K562 (cell line): ENCODE results near the gene PLS1. TPM values are rescaled to one million over a fixed set of nuclear protein-coding genes. Genes with fewer than 3 reads are reported as not detected.

Experiments
- C11orf30 ChIP-seq: fragments of 450-650 bp; IDR thresholded peaks from 2 replicates; pipeline ENCODE4 v1.6.1; 2016; ENCODE audit warnings: low read depth, mild to moderate bottlenecking
- CBX1 ChIP-seq: sonication (generic); IDR thresholded peaks from 2 replicates; pipeline ENCODE4 v1.6.1; 2016; ENCODE audit warnings: antibody characterized with exemption, low read depth, mild to moderate bottlenecking
- CTBP1 ChIP-seq: fragments of 450-650 bp; IDR thresholded peaks from 2 replicates; pipeline ENCODE4 v1.6.1; 2016; ENCODE audit warnings: borderline replicate concordance
- FOSL1 ChIP-seq: fragments of 200-800 bp; sonication (Bioruptor generic); conservative IDR thresholded peaks from 2 replicates; pipeline ENCODE4 v1.6.1; 2016; ENCODE audit warnings: missing genetic modification characterization, missing compliant biosample characterization
- FUS ChIP-seq: fragments of 200-400 bp; formaldehyde crosslinking; optimal IDR thresholded peaks from 2 replicates; pipeline ENCODE3; 2017; ENCODE audit warnings: low read depth, low read length
- MECOM ChIP-seq: fragments of 250-450 bp; sonication (Bioruptor Pico); IDR thresholded peaks from 2 replicates; pipeline ENCODE4 v1.8.0; 2022; ENCODE audit warnings: inconsistent platforms
- MXD1 ChIP-seq: fragments of 250-450 bp; sonication (Bioruptor Pico); IDR thresholded peaks from 2 replicates; pipeline ENCODE4 v1.8.0; 2021; ENCODE audit warnings: borderline replicate concordance, mild to moderate bottlenecking, moderate library complexity; ENCODE audit not compliant: poor library complexity, severe bottlenecking
- MYBL2 ChIP-seq, 2 experiments: fragments of 450-650 bp in 1 of 2; sonication (generic) in 1 of 2; formaldehyde crosslinking in 1 of 2; IDR thresholded peaks; 2 replicates each; pipeline versions ENCODE4 v1.6.1 to v1.8.1; 2017 to 2022; ENCODE audit warnings: borderline replicate concordance in 1 of 2, inconsistent platforms in 1 of 2, low read depth in 1 of 2, mild to moderate bottlenecking in 1 of 2, missing genetic modification reagents in 1 of 2, moderate library complexity in 1 of 2
- NCOA1 ChIP-seq: fragments of 450-650 bp; IDR thresholded peaks from 2 replicates; pipeline ENCODE4 v1.6.1; 2016; ENCODE audit warnings: low read depth
- NCOA6 ChIP-seq: fragments of 450-650 bp; IDR thresholded peaks from 2 replicates; pipeline ENCODE4 v1.6.1; 2017; ENCODE audit warnings: mild to moderate bottlenecking
- RB1 ChIP-seq: fragments of 450-650 bp; IDR thresholded peaks from 2 replicates; pipeline ENCODE4 v1.6.1; 2017; ENCODE audit warnings: low read depth, mild to moderate bottlenecking
- SMARCB1 ChIP-seq: IDR thresholded peaks from 2 replicates; pipeline ENCODE4 v1.6.1; 2011; ENCODE audit warnings: improper control_type of control experiment, low read depth; ENCODE audit not compliant: insufficient read length
- SMC3 ChIP-seq: conservative IDR thresholded peaks from 2 replicates; pipeline ENCODE4 v1.6.1; 2011; ENCODE audit warnings: low read depth, low read length, improper control_type of control experiment; ENCODE audit not compliant: insufficient read depth
- SNRNP70 ChIP-seq: fragments of 200-400 bp; formaldehyde crosslinking; optimal IDR thresholded peaks from 2 replicates; pipeline ENCODE3; 2017; ENCODE audit warnings: low read depth, low read length
- SRSF1 ChIP-seq: fragments of 200-400 bp; formaldehyde crosslinking; IDR thresholded peaks from 2 replicates; pipeline ENCODE4 v1.6.1; 2017; ENCODE audit warnings: mild to moderate bottlenecking, low read depth, low read length, moderate library complexity
- SRSF7 ChIP-seq: fragments of 200-400 bp; formaldehyde crosslinking; optimal IDR thresholded peaks from 2 replicates; pipeline ENCODE3; 2017; ENCODE audit warnings: mild to moderate bottlenecking, low read depth, low read length
- XRCC5 ChIP-seq: fragments of 200-400 bp; formaldehyde crosslinking; IDR thresholded peaks from 2 replicates; pipeline ENCODE4 v1.6.1; 2017; ENCODE audit warnings: low read depth, mild to moderate bottlenecking, low read length
- ZBTB11 ChIP-seq, 3 experiments: fragments of 200-800 bp in 1 of 3; fragments of 250-450 bp in 1 of 3; fragments of 450-650 bp in 1 of 3; sonication (Bioruptor Pico) in 1 of 3; sonication (Bioruptor generic) in 1 of 3; formaldehyde crosslinking in 1 of 3; IDR thresholded peaks; 2 replicates each; pipeline versions ENCODE4 v1.6.1 to v1.8.0; 2016 to 2022; ENCODE audit warnings: mild to moderate bottlenecking in 2 of 3, missing genetic modification characterization in 2 of 3, missing compliant biosample characterization in 1 of 3, moderate library complexity in 1 of 3
- ZBTB2 ChIP-seq: fragments of 450-650 bp; IDR thresholded peaks from 2 replicates; pipeline ENCODE4 v1.6.1; 2016; ENCODE audit warnings: antibody characterized with exemption
- ZFPM2 ChIP-seq: fragments of 250-450 bp; sonication (Bioruptor Pico); IDR thresholded peaks from 2 replicates; pipeline ENCODE4 v1.5.1; 2022; ENCODE audit warnings: mild to moderate bottlenecking
- polyA plus RNA-seq, 8 experiments: library from polyadenylated mRNA; depleted of rRNA in 4 of 8; stranded (reverse) in 5 of 8; unstranded in 3 of 8; fragments of >200 nt; fragmentation: Nextera tagmentation in 2 of 8; fragmentation: Illumina TruSeq in 1 of 8; extraction: Ambion mirVana in 2 of 8; extraction: Trizol in 1 of 8; gene quantifications; 2 replicates each; pipeline versions ENCODE4 v1.2.1 to v1.2.3, GENCODE V29; 2011 to 2014; ENCODE audit warnings: inconsistent platforms in 1 of 8, missing spikeins in 1 of 8
- total RNA-seq, 7 experiments: library from RNA; depleted of rRNA in 6 of 7; stranded (reverse); fragments of >200 nt in 6 of 7; fragmentation: Illumina TruSeq in 2 of 7; extraction: Trizol in 2 of 7; gene quantifications; 2 replicates each; pipeline versions ENCODE4 v1.2.1 to v1.2.3, GENCODE V29; 2011 to 2021; ENCODE audit warnings: low replicate concordance in 1 of 7

Gene PLS1
- total and polyA plus RNA-seq, 9 of the 15 experiments (the other 6 are each of a cell fraction or from before 2014, with no cell fraction given): 6.1 to 21.3 (median 13.0) TPM

- TF ChIP-seq ZBTB11 (CRISPR knock-in tag; IDR thresholded peaks at IDR 0.05) (no peak), ZFPM2 (CRISPR knock-in tag) (no peak), SMARCB1 (no peak), NCOA6 (no peak), RB1 (peak; percentile 50), FOSL1 (tag) (no peak), SMC3 (no peak), FUS (no peak), MECOM (CRISPR knock-in tag) (no peak), NCOA1 (no peak), XRCC5 (no peak), ZBTB2 (no peak), MXD1 (CRISPR knock-in tag) (no peak), CTBP1 (peak; percentile 77), SNRNP70 (no peak), SRSF1 (no peak), MYBL2 (IDR thresholded peaks at IDR 0.05; ENCODE audit: low read depth) (no peak), MYBL2 (CRISPR knock-in tag; IDR thresholded peaks at IDR 0.05; ENCODE audit: borderline replicate concordance) (no peak), C11orf30 (no peak), CBX1 (no peak), SRSF7 (no peak)
These were observed 128.6 kb downstream of the PLS1 start (continued) for GRCh38 chr3:142724682-142725356.
